Effector CD4-positive, alpha-beta T cell (primary cell): ENCODE results near the gene RIC8A.

Experiments
- DNase-seq: peaks from one replicate; pipeline ENCODE4 v3.0.0-alpha.2; 2020

The RIC8A gene

GRCh38 chr11:250740-251299 lies 43.3 kb downstream of the RIC8A start:
- peak; percentile 78 for DNase-seq

- no peak for DNase-seq
Measured at GRCh38 chr11:251550-251949, 44.0 kb downstream of the RIC8A start.

GRCh38 chr11:252666-253065 lies 45.2 kb downstream of the RIC8A start:
- no peak for DNase-seq

GRCh38 chr11:253160-253885 lies 45.8 kb downstream of the RIC8A start:
- no peak for DNase-seq

- DNase-seq = no peak
Measured at GRCh38 chr11:253886-254270, 46.4 kb downstream of the RIC8A start.

GRCh38 chr11:255176-255575 lies 47.7 kb downstream of the RIC8A start:
- DNase-seq = no peak

- DNase-seq = no peak
Measured at GRCh38 chr11:255816-256215, 48.3 kb downstream of the RIC8A start.

- no peak for DNase-seq
Measured at GRCh38 chr11:256952-257737, 49.6 kb downstream of the RIC8A start.

GRCh38 chr11:257766-258493 lies 50.4 kb downstream of the RIC8A start:
- no peak for DNase-seq

GRCh38 chr11:259413-259812 lies 51.9 kb downstream of the RIC8A start:
- no peak for DNase-seq

- DNase-seq = no peak
Measured at GRCh38 chr11:261624-262023, 54.1 kb downstream of the RIC8A start.
